ENCODE results near the gene CDH13.

Gene CDH13

GRCh38 chr16:83472776-83473501 is 846.2 kb downstream of the CDH13 start:
- no peak for DNase-seq

- DNase-seq: no peak
Observed at GRCh38 chr16:83473926-83474650, 847.3 kb downstream of the CDH13 start.

- no peak for DNase-seq
Observed at GRCh38 chr16:83475108-83475507, 848.3 kb downstream of the CDH13 start.

GRCh38 chr16:83481589-83481988 is 854.8 kb downstream of the CDH13 start:
- DNase-seq: no peak

GRCh38 chr16:83482545-83483162 is 855.9 kb downstream of the CDH13 start:
- DNase-seq: no peak

GRCh38 chr16:83490073-83490472 is 863.3 kb downstream of the CDH13 start:
- no peak for DNase-seq

GRCh38 chr16:83494459-83494858 is 867.7 kb downstream of the CDH13 start:
- DNase-seq: no peak

GRCh38 chr16:83501481-83501880 is 874.7 kb downstream of the CDH13 start:
- no peak for DNase-seq

GRCh38 chr16:83508295-83508694 is 881.5 kb downstream of the CDH13 start:
- no peak for DNase-seq

- DNase-seq: no peak
Observed at GRCh38 chr16:83509316-83509715, 882.5 kb downstream of the CDH13 start.

GRCh38 chr16:83510906-83511305 is 884.1 kb downstream of the CDH13 start:
- DNase-seq: no peak

- no peak for DNase-seq
Observed at GRCh38 chr16:83513008-83513755, 886.4 kb downstream of the CDH13 start.

GRCh38 chr16:83515395-83515794 is 888.6 kb downstream of the CDH13 start:
- DNase-seq: no peak

- DNase-seq: no peak
Observed at GRCh38 chr16:83516931-83517330, 890.2 kb downstream of the CDH13 start.

GRCh38 chr16:83517398-83517797 is 890.6 kb downstream of the CDH13 start:
- no peak for DNase-seq

- DNase-seq: no peak
Observed at GRCh38 chr16:83520596-83520995, 893.8 kb downstream of the CDH13 start.

GRCh38 chr16:83530293-83530692 is 903.5 kb downstream of the CDH13 start:
- no peak for DNase-seq

GRCh38 chr16:83532634-83533033 is 905.9 kb downstream of the CDH13 start:
- no peak for DNase-seq

GRCh38 chr16:83533193-83533592 is 906.4 kb downstream of the CDH13 start:
- DNase-seq: no peak

GRCh38 chr16:83538707-83539106 is 911.9 kb downstream of the CDH13 start:
- no peak for DNase-seq

- no peak for DNase-seq
Observed at GRCh38 chr16:83539736-83540490, 913.1 kb downstream of the CDH13 start.

- DNase-seq: no peak
Observed at GRCh38 chr16:83541231-83541630, 914.5 kb downstream of the CDH13 start.

- no peak for DNase-seq
Observed at GRCh38 chr16:83542491-83542890, 915.7 kb downstream of the CDH13 start.
